ENCODE measurements around the gene PTK7.
"Not testable (repeated sequence)": the region's sequence is repeated elsewhere in the genome, so short reads cannot be mapped to it uniquely, and the experiment has no call there.

The PTK7 gene

DNA sequence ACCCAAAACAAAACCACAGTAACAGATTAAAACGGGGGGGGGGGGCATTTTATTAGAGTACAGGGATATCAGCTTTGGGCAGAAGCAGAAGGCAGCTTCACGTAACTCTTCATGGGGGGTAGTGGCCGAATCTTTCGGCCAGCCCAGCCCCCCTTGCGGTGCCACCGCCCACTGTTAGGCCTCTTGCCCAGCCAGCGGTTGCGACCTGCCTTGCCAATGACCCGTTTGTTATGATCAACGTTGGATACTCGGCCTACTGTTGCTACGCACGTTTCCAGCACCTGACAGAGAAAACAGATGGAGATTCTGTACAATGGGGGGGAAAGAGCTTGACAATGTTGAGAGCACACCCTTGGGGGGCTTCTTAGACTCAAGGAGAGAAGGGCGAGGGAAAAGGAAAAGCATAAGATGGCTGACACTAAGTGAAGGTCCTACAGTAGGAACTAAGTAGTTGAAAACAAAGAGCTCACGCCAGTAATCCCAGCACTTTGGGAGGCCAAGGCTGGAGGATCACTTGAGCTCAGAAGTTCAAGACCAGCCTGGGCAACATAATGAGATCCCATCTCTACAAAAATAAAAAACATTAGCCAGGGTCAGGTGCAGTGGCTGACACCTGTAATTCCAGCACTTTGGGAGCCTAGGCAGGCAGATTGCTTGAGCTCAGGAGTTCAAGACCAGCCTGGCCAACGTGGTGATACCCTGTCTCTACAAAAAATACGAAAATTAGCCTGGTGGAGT lies 21.7 kb upstream of the PTK7 start:
- no peak for DNase-seq (ENCODE audit: low spot score)

DNA sequence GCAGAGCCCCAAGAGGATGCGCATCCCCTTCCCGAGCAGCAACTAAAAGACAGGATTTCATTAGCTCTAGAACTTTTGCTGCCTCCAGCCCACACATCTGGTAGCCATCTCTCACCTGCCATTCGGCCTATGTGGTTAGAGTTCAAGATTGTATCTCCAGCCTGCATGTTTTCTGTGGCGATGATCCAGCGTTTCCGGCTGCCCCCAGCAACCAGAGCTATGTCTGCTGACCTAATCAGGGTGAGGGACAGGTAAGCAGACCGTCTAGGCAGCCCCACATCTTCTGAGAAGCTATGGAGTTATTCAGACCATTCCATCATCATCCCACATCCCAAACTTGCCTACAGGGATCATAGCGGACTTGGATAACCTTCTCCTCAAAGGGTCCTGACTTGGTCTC lies 20.1 kb upstream of the PTK7 start:
- DNase-seq (ENCODE audit: low spot score): no peak

DNA sequence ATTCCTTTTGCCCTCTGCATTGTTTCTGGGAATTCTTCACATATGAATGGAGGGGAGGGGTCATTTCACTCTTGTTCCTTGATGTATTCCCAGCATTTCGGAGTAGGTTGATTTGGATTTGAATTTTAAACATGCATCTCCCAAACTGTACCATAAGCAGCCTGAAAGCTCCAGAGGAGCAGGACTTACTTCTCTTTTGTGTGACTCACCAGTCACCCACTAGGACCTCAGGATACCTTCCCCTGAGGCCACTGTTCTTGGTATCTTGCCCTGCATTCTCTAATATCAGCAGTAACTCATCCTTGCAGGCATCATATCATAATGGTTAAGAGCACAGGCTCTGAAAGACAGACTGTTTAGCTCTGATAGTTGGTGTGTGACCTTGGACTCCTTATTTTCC lies 17.6 kb upstream of the PTK7 start:
- DNase-seq (ENCODE audit: low spot score): no peak

DNA sequence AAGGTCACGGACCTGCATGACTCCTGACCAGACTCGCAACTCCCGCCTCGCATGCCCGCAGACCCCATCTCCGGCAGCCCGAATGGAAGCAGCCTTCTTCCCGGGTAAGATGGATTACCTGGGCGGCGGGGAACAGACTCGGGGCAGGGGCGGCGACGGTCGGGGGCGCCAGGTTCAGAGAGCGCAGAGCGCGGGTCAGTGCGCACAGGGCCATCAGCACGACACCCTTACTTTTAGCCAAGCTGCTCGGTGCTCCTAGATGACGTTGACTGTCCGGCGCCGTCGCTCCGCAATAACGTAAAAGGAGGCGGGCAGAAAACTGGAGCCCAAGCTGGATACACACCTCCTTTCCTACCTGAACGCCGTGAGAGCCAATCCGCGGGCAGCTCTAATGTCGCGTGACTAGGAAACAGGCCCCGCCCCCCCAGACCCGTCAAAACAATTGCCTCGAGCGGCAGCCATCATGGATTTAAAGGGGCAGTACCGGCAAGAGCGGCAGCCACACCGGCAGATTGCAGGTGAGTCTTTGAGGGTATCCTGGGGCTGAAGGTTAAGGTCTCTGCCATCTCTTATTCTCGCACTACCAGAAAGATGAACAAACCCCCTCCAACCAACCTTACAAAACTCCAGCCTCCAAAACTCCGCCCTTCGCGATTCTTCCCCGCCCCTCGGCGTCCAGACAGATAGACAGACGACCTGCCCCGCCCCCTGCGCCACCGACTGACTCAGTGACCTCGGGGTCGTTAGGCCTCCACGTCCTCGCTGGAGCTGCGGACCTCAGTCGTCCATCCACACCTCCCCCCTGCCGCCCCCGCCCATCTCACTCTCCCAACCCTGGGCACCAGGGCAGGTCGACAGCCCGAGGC lies 16.7 kb upstream of the PTK7 start, which contains the start of the genes KLC4 and MRPL2:
KLC4 (plus strand) TSS at position 464 of the 866 bp plus-strand sequence. CDS start 1,705 bp downstream, outside the sequence.
MRPL2 (minus strand) TSS at position 267 of the 866 bp plus-strand sequence; CDS start at position 214, 53 bp downstream.
- peak; percentile 98 for DNase-seq (ENCODE audit: low spot score)

DNA sequence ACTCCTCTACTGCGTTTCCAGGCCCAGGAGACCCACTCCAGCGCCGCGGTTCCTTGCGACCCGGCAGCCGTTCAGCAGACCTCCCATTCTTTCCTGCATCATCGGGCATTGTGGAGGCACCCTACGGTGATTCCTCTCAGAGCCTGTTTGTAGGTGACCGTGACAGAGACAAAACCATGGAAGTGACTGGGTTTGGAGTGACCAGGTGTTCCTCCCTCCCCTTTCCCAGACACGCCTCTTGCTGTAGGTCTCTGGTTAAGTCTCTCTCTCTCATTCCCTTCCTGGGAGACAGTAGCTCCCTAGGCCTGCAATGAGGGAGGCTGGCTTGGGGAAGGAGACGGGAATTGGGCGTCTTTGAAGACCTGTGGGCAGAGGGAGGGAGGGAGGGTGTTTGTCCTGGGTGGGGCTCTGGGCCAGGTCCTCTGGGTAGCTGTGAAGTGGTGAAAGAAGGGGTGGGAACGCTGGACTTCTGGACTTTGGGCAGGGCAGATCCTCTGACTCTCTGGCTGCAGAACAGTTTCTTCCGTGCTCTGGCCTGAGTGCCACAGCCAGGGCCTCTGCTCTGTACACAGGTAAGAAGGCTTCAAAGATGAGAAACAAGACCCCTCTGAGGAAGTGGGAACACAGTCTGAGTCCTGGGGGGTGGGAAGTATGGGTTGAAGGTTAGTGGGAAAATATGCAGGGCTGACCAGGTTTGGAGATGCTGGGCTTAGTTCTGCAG lies 15.9 kb upstream of the PTK7 start:
- DNase-seq (ENCODE audit: low spot score): no peak

DNA sequence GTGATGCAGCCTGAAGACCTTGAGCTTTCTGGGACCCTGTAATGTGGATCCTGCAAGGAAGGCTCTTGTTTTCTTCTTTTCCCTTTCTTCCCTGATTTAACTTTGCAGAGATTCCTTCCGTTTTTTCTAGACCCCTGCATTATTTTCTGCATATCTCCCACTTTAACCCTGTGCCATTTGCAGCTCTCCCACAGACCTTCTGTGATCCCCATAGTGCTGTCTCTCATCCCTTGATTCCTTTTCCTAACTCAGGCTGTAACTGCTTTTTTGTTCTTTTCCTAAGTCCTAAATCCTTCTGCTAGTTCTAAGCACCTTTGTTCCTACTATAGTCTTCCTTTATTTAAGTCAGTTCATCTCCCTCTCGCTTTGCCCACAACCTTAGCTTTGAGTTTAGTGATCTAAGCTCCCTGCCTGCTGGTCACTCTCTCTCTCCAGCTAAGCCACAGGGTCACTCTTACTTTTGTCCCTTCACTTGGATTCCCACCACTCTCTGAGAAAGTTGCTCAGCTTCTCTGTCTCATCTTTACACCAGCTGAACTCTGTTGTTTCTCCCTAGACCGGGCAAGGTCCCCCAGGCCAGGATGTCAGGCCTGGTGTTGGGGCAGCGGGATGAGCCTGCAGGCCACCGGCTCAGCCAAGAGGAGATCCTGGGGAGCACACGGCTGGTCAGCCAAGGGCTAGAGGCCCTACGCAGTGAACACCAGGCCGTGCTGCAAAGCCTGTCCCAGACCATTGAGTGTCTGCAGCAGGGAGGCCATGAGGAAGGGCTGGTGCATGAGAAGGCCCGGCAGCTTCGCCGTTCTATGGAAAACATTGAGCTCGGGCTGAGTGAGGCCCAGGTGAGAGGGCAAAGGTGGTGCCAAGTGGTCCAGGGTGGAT lies 15.1 kb upstream of the PTK7 start:
- DNase-seq (ENCODE audit: low spot score): no peak

DNA sequence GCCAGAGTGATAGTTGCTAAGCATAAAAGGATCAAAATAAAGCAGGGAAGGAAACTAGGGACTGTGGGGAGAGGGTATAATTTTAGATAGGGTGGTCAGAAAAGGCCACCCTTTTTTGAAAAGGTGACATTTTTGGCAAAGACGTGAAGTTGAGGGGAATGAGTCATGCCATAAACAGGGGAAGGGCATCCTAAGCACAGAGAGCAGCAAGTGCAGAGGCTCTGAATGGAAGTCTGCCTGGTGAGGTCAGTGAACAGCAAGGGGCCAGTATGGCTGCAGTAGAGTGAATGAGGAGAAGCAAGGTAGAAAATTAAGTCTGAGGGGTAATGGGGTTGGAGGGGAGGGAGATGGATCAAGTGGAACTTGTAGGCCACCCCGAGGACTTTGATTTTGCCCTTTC lies 14.3 kb upstream of the PTK7 start:
- no peak for DNase-seq (ENCODE audit: low spot score)

DNA sequence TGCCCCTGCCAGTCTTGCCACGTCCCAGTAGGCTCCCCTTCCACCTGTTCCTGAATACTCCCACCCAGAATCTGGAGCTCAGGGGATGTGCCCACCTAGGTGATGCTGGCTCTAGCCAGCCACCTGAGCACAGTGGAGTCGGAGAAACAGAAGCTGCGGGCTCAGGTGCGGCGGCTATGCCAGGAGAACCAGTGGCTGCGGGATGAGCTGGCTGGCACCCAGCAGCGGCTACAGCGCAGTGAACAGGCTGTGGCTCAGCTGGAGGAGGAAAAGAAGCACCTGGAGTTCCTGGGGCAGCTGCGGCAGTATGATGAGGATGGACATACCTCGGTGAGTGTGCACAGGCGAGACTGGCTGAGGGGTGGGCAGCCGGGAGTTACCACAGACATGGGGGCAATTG lies 13.3 kb upstream of the PTK7 start:
- no peak for DNase-seq (ENCODE audit: low spot score)

DNA sequence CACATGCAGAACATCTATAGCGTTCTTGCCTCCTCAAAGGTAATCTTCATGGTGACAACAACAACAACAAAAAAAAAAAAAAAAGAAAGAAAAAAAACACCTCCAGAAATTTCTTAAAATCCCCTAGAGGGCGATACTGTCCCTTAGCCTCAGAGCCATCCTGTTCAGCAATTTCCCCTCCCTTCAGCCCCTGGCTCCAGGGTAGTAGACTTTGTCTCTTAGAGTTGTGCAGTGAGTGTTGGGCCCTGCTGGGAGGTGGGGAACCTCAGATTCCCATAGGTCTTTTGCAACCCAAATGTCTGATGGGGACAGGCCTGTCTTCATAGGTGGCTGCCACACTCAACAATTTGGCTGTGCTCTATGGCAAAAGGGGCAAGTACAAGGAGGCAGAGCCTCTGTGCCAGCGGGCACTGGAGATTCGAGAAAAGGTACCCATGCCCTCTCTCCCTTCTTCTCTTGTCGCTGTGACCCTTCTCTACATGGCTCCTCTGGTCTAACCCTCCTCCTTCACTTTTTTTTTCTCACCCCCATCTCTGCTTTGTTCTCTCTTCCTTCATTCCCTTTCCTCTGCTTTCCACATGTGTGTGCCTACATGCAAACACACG lies 6.0 kb upstream of the PTK7 start:
- no peak for DNase-seq (ENCODE audit: low spot score)

DNA sequence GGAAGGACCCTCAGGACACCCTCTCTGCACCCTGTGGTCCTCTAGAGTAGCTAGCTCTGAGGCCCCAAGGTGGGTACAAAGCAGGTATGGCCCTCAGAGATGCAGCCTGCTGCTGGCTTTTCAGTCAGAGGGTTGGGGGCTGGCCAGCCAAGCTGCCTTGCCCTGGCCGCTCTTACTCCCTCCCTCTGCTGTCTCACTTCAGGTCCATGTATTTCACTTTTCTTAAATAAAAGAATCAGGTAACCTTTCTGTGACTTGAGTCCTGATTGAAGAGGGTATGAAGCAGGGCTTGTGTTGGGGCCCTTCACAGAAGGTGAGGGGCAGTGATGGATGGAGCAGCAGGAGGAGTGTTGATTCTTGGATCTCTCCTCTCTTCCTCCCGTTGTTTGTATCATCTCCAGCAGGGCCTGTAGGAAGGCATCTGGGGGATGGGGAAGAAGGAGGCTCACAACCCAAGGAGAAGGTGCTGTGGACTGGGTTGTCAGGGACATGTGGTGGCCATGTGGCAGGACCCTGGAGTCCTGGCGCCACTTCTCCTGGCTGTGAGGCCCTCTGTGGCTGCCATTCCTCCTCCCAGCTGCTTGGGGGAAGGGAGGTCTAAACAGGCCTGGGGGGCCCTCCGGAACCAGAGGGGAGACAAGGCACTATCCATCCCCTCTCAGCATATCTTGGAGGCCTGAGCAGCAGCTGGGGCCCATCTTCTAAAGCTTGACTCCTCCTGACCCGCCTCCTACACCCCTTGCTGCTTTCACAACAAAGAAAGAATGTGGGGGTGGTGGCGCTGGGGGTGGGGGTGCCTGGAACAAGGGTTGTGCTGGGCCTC lies 1.1 kb upstream of the PTK7 start:
- DNase-seq (ENCODE audit: low spot score): no peak

DNA sequence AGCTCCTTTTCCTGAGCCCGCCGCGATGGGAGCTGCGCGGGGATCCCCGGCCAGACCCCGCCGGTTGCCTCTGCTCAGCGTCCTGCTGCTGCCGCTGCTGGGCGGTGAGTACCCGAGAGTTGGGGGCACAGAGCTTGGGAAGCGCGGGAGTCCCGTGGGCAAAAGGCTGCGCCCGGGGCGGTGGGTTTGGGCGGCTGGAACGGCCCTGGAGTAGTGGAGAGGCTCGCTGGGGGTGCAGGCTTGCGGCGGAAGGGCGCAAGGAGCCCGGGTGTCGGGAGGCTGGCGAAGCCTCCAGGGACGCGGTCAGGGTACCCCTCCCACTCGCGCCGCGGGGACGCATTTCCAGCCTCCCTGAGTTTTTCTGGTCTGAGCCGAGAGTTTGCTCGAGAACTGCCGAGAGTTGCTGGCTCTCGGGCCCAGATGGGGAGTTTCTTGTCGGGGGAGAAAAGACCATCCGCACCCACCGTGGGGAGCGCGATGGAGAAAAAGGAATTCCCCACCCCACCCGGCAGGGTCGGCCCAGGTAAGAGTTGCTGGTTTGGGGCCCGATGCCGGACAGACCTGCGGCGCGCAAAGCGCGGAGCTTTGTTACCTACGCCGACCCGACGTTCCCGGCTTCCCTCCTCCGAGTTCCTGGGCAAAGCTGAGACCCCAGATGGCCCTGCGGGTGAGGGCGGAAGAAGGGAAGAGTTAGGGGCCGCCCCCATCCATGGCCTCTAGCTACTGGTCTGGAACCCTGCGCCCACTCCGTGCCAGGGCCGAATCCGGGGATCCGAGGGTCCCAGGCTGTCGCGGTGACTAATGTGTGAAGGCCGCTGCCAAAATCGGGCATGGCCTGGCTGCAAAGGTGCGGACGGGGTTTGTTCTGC lies 584 bp downstream of the PTK7 start:
- DNase-seq (ENCODE audit: low spot score): no peak

DNA sequence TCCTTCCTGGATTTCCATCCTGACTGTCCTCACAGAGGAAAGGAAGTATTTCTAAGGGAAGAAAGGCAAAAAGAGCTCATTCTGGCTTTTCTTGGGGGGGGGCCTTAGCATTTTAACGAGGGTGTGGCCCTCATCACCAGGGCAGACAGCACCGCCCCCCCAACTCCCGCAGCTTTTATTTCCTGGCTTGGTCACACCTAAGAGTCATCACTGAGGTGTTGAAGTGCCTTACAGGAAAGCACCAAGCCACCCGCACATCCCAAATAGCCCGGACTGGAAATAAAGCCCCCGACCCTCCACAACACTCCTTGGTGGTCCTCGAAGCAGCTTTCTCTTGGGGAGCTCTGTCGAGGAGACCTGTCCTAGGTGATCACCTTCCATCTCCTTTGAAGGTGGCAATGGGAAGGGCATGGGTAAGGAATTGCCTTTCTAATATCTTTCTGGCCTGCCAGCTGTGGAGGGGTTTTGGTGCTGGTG lies 1.3 kb downstream of the PTK7 start:
- no peak for DNase-seq (ENCODE audit: low spot score)

DNA sequence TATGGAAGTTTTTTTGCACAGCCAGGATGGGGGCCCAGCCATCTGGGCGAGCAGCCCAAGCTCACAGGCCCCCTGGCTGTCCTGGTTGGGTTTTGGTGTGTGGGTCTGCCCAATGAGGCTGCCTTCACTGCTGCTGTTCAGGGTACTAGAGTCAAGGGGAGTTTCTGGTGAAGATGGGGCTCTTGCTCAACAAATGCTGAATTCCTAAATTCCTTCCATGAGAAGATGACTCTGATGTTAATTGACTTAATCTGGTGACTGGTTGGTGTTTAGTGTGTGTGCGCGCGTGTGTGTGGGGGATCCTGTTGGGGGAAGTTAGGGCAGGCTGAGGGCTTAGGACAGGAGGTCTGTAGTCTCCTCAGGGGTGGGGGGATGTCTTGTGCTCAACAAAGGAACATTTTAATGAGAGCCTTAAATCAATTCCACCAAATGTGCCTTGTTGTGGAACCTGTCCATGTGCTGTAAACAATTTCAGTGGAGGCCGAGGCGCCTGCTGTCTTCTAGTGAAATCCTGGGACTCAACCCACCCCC lies 1.9 kb downstream of the PTK7 start:
- no peak for DNase-seq (ENCODE audit: low spot score)

DNA sequence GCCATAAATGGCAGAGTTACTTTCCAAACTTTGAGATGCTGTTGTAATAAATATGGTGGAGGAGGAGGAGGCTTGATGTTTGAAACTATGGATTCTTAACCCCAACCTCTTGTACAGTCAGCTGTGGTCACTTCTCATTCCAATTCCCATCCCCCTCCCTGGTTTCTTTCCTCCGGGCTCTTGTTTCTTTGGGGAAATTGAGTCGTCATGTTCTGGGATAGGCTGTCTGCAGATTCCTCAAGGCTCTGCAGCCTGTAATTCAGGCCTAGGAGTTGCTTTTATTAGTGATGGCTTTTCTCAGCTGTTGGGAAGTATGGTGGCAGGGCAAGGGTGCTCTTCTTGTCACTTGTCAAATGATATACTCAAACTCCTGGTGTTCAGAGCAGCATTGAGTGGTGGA lies 2.6 kb downstream of the PTK7 start:
- no peak for DNase-seq (ENCODE audit: low spot score)

DNA sequence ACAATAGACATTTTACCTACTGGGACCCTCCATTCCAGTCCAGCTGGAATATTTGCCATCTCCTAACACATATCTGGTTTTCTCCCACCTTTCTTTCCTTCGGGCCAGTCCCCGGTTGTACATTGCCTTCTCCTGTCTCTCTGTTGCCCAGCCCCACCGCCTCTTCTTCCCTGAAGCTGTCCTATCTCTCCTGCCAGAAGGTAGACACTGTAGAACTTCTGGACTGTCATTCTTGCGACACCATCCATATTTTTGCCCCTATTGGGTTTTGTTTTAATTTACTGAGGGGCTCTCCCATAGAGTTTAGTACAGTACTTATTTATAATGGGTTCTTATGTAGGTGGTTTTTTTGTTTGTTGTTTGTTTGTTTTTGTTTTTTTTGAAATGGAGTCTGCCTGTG lies 4.9 kb downstream of the PTK7 start:
- DNase-seq (ENCODE audit: low spot score): no peak

DNA sequence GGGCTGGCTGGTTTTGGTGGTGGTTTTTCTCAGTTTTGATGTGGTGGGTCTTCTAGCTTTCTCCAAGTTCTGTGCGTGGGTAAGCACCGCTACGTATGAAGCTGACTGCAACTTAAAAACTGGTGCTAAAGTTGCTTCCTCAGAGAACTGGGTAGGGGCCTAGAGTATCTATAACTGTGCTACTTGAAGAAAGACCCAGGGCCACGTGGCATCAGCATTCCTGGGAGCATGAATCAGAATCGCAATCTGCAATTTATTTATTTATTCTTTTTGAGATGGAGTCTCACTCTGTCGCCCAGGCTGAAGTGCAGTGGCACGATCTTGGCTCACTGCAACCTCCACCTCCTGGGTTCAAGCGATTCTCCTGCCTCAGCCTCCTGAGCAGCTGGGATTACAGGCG lies 5.8 kb downstream of the PTK7 start:
- not testable (repeated sequence) for DNase-seq (ENCODE audit: low spot score)

DNA sequence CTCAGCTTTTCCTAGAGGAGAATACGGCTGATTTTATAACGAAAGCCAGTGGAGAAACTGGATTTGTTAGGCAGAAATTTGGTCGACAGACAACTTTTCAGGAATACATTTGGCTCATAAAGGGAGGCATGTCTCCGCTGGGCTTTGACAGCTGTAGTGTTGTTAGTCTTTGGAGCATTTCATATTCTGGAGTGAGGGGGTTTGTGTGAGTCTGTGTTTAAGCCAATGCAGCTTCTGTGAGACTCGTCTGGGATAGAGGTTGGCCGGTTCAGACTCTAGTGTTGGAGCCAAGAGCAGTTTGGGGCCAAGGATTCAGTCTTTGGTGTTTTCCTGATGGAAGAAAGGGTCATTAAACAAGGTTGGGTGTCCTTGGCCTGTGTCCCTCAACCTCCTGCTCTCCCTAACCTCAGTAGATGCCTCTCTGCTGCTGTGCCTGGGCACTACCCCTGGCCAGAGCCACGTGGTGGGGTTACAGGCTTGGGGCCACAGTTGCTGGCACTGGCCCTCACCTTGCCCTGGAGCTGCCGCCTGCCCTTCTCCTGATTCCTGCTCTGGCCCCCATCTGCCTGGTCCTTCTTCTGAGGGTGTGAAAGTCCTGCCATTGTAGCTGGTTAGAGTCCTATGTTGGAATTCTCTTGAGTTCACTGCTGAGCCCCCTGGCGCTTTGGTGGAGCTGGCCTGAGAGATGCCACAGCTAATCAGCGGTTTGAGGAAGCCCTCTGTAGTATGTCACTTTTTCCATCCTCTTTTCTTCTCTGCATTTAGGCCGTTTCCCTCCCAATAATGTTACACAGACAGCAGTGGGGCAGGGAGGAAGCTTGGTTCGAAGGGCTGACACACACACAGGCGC lies 6.9 kb downstream of the PTK7 start:
- DNase-seq (ENCODE audit: low spot score): no peak

Data from CD4-positive, alpha-beta T cell treated with Interleukin-6 at 100 ng/mL for 8 hours (primary cell).